Fibroblast of lung (primary cell): ENCODE data around the gene WAPL.

Source experiments
- CTCF ChIP-seq, 2 donors: IDR thresholded peaks in 1 of 2; conservative IDR thresholded peaks in 1 of 2; 1 replicate in 1 of 2; 2 replicates in 1 of 2; pipeline ENCODE4 v1.5.1; 2011 to 2012; ENCODE audit warnings: low read length in 2 of 2, control low read depth in 1 of 2, inconsistent platforms in 1 of 2, low read depth in 1 of 2, mild to moderate bottlenecking in 1 of 2
- EZH2 ChIP-seq: IDR thresholded peaks from 2 replicates; pipeline ENCODE4 v1.5.1; 2012; ENCODE audit warnings: low read length, control low read depth, mild to moderate bottlenecking; ENCODE audit errors: missing control alignments

- TF ChIP-seq CTCF (conservative IDR thresholded peaks at IDR 0.05 in 1 of 2, IDR thresholded peaks at IDR 0.05 in 1 of 2; ENCODE audit: low read depth in 1 of 2, low read length in 2 of 2) (no peak), EZH2 (no peak)
Observed at GRCh38 chr10:86391986-86392722, 129.4 kb downstream of the WAPL start.
